Camera-type eye (tissue), 1 donor: ENCODE data around the gene UGT3A2. TPM values are rescaled to one million over a fixed set of nuclear protein-coding genes. Genes with fewer than 3 reads are reported as not detected.

Experiments
- total RNA-seq: library from RNA; depleted of rRNA; stranded (reverse); fragments of >200 nt; gene quantifications from one replicate; pipeline ENCODE4 v1.2.3, GENCODE V29; 2014

UGT3A2 gene, protein sequence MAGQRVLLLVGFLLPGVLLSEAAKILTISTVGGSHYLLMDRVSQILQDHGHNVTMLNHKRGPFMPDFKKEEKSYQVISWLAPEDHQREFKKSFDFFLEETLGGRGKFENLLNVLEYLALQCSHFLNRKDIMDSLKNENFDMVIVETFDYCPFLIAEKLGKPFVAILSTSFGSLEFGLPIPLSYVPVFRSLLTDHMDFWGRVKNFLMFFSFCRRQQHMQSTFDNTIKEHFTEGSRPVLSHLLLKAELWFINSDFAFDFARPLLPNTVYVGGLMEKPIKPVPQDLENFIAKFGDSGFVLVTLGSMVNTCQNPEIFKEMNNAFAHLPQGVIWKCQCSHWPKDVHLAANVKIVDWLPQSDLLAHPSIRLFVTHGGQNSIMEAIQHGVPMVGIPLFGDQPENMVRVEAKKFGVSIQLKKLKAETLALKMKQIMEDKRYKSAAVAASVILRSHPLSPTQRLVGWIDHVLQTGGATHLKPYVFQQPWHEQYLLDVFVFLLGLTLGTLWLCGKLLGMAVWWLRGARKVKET
- total RNA-seq: 1.7 TPM

DNA sequence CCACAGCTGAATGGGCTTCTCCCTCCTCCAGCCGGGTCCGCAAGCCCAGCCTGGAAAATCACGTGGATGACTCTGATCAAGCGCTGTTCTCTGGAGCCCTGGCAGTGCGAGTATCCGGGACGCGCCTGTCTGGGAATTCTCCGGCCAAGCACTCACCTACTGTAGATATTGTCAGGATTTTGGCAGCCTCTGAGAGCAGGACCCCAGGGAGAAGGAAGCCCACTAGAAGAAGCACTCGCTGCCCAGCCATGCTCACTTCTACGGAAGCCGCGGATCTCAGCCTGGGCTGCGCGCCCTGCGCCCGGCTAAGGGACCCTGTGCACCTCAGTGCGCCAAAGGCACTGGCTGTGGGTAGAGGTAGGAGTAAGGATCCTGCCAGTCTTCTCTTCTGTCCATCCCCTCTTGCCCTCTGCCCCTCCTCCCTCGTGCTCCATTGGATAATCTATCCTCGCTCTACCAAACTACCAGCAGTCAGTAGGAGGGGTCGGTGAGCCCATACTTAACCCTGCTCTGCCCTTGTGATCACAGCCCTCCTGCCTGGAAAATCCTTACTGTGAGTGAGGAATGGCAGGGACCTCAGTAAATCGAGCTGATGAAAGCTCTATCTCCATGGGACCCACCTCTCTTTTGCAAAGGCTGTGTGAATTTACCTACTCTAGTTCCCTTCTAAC, at the start of gene UGT3A2:
Gene UGT3A2 (minus strand): TSS at position 343 of the 671 bp plus-strand sequence. CDS start 93 bp downstream, at position 250.

GRCh38 chr5:35990941-35991611, 75.6 kb downstream of the UGT3A2 start, which contains the start of gene UGT3A1:
UGT3A1 (minus strand) TSS chr5:35991390; CDS start chr5:35991240, 150 bp downstream.

Other genes starting within 250 kb of the UGT3A2 start
- gene IL7R, start 210.0 kb downstream of the UGT3A2 start, total RNA-seq: 0.82 TPM
- gene CAPSL, start 128.3 kb downstream of the UGT3A2 start, total RNA-seq: not detected
- 1.4 TPM for gene UGT3A1, start 75.5 kb downstream of the UGT3A2 start, total RNA-seq
- 27.5 TPM for gene LMBRD2, start 85.0 kb upstream of the UGT3A2 start, total RNA-seq
- gene SKP2, start 85.2 kb upstream of the UGT3A2 start, total RNA-seq: 43.4 TPM
- 58.9 TPM for gene NADK2, start 175.0 kb upstream of the UGT3A2 start, total RNA-seq
- gene RANBP3L, start 235.0 kb upstream of the UGT3A2 start, total RNA-seq: 2.0 TPM